NOMO-1 (cell line): ENCODE results near the gene KCTD1.

Experiments used
- DNase-seq, 2 experiments: peaks; one replicate each; lab custom pipeline; 2025; ENCODE audit not compliant: unreplicated experiment in 2 of 2; lab: John Stamatoyannopoulos, UW

Gene KCTD1

GRCh38 chr18:26488417-26489009 is 59.8 kb downstream of the KCTD1 start:
- DNase-seq, result no peak

- DNase-seq, result no peak
Measured at GRCh38 chr18:26487437-26487836, 60.9 kb downstream of the KCTD1 start.

GRCh38 chr18:26483633-26484032 is 64.7 kb downstream of the KCTD1 start:
- no peak for DNase-seq

GRCh38 chr18:26482569-26482968 is 65.8 kb downstream of the KCTD1 start:
- DNase-seq, result no peak

GRCh38 chr18:26480897-26481795 is 67.2 kb downstream of the KCTD1 start:
- no peak for DNase-seq

GRCh38 chr18:26479681-26480079 is 68.7 kb downstream of the KCTD1 start:
- no peak for DNase-seq

GRCh38 chr18:26479065-26479680 is 69.2 kb downstream of the KCTD1 start:
- DNase-seq, result no peak

GRCh38 chr18:26477828-26478466 is 70.4 kb downstream of the KCTD1 start:
- DNase-seq, result no peak

GRCh38 chr18:26476697-26477096 is 71.7 kb downstream of the KCTD1 start:
- DNase-seq, result no peak

- no peak for DNase-seq
Measured at GRCh38 chr18:26474542-26474941, 73.8 kb downstream of the KCTD1 start.

- DNase-seq, result no peak
Measured at GRCh38 chr18:26473672-26474071, 74.7 kb downstream of the KCTD1 start.

- no peak for DNase-seq
Measured at GRCh38 chr18:26471826-26472225, 76.5 kb downstream of the KCTD1 start.

GRCh38 chr18:26471027-26471426 is 77.3 kb downstream of the KCTD1 start:
- no peak for DNase-seq

- no peak for DNase-seq
Measured at GRCh38 chr18:26470011-26470637, 78.2 kb downstream of the KCTD1 start.

- no peak for DNase-seq
Measured at GRCh38 chr18:26468931-26469340, 79.4 kb downstream of the KCTD1 start.

- DNase-seq, result no peak
Measured at GRCh38 chr18:26466026-26466425, 82.3 kb downstream of the KCTD1 start.

- no peak for DNase-seq
Measured at GRCh38 chr18:26465431-26465830, 82.9 kb downstream of the KCTD1 start.

- no peak for DNase-seq
Measured at GRCh38 chr18:26464128-26465011, 84.0 kb downstream of the KCTD1 start.

- DNase-seq, result no peak
Measured at GRCh38 chr18:26462355-26462754, 86.0 kb downstream of the KCTD1 start.

GRCh38 chr18:26461405-26461804 is 86.9 kb downstream of the KCTD1 start:
- DNase-seq, result no peak
